Loucy (cell line): Measurements from ENCODE around the gene TOP3B.

ENCODE experiments used
- CTCF ChIP-seq: fragments of 200-600 bp; sonication (generic); conservative IDR thresholded peaks from 2 replicates; pipeline ENCODE4 v1.5.1; 2014; ENCODE audit warnings: mild to moderate bottlenecking, antibody characterized with exemption, low read length
- EZH2phosphoT487 ChIP-seq: fragments of 200-600 bp; IDR thresholded peaks from 2 replicates; pipeline ENCODE4 v1.6.1; 2018; ENCODE audit warnings: antibody characterized with exemption, mild to moderate bottlenecking, moderate library complexity, borderline replicate concordance

DNA sequence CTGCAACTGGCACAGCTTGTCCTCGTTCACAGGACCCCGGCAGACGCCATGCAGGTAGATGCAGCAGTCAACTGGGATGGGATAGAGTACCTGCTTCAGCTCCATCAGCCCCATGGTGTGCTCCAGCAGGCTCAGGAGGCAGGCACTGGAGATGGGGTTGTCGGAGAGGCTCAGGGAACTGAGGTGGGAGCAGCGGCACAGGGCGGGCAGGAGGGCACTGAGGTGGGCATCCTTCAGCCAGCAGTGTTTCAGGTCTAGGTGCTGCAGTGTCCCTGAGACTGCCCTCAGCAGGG, 8.7 kb upstream of the TOP3B start:
- TF ChIP-seq CTCF = no peak
- TF ChIP-seq EZH2phosphoT487 = no peak
